ENCODE data around the gene EXO1.

- no peak for TF ChIP-seq EZH2 (IDR thresholded peaks at IDR 0.05; ENCODE audit: insufficient read depth, poor library complexity, severe bottlenecking)
- no peak for TF ChIP-seq EZH2phosphoT487 (IDR thresholded peaks at IDR 0.05; ENCODE audit: insufficient read depth, low read depth)
Observed at GRCh38 chr1:241823925-241824324, 24.1 kb upstream of the EXO1 start.

Data from GM23248 (cell line).